Panc1 (cell line): ENCODE results near the gene ZNF350. TPM values are rescaled to one million over a fixed set of nuclear protein-coding genes. Genes with fewer than 3 reads are reported as not detected.

ENCODE experiments used
- ATAC-seq: fragments of 200-7000 bp; cut with Tn5 transposase; 2 replicates; pipeline ENCODE4 v1.9.1; 2020; ENCODE audit warnings: mild to moderate bottlenecking, moderate library complexity
- BruUV-seq: library from RNA; stranded (reverse); fragments of 400-500 nt; replicated peaks from 2 replicates; lab custom pipeline; 2021; lab: Mats Ljungman, UMichigan
- CTCF ChIA-PET: fragments of 300-600 bp; sonication (Branson Sonifier 250); formaldehyde crosslinking; loops from one replicate; lab custom pipeline; 2022; ENCODE audit warnings: antibody characterized with exemption; lab: Charles Lee
- POLR2A ChIA-PET: fragments of 300-600 bp; sonication (Branson Sonifier 250); formaldehyde crosslinking; loops from one replicate; lab custom pipeline; 2022; ENCODE audit warnings: antibody characterized with exemption; lab: Charles Lee
- DNase-seq: peaks from one replicate; pipeline ENCODE4 v3.0.0-alpha.2; 2010; ENCODE audit warnings: low read depth, low spot score
- H3K27ac ChIP-seq: 2 replicates; pipeline ENCODE4 v1.5.1; 2011; ENCODE audit warnings: mild to moderate bottlenecking, low read length, inconsistent platforms
- H3K27me3 ChIP-seq: fragments of 200-500 bp; sonication (Bioruptor generic); 2 replicates; pipeline ENCODE4 v1.6.0; 2014; ENCODE audit warnings: low read length, inconsistent platforms; ENCODE audit not compliant: control insufficient read depth, insufficient read depth
- H3K36me3 ChIP-seq: fragments of 200-500 bp; sonication (Bioruptor generic); 2 replicates; pipeline ENCODE4 v1.5.1; 2014; ENCODE audit warnings: inconsistent platforms, mild to moderate bottlenecking, low read length, moderate library complexity; ENCODE audit not compliant: control insufficient read depth, insufficient read depth
- H3K4me1 ChIP-seq: 2 replicates; pipeline ENCODE4 v1.5.1; 2011; ENCODE audit warnings: inconsistent platforms, mild to moderate bottlenecking, low read length, moderate library complexity; ENCODE audit not compliant: control insufficient read depth, insufficient read depth
- H3K4me3 ChIP-seq, 2 experiments: 2 replicates each; pipeline ENCODE4 v1.5.1; 2011 to 2012; ENCODE audit warnings: low read depth in 2 of 2, low read length in 2 of 2, mild to moderate bottlenecking in 2 of 2, inconsistent platforms in 1 of 2, moderate library complexity in 1 of 2
- H3K9me3 ChIP-seq: fragments of 200-500 bp; sonication (Bioruptor generic); 2 replicates; pipeline ENCODE4 v1.5.1; 2014; ENCODE audit warnings: low read depth, mild to moderate bottlenecking, inconsistent platforms, low read length, moderate library complexity; ENCODE audit not compliant: control insufficient read depth, insufficient read depth
- POLR2AphosphoS5 ChIP-seq: IDR thresholded peaks from 2 replicates; pipeline ENCODE4 v1.6.1; 2012; ENCODE audit warnings: mild to moderate bottlenecking, low read depth, low read length, moderate library complexity
- SIN3A ChIP-seq: IDR thresholded peaks from 2 replicates; pipeline ENCODE4 v1.6.1; 2012; ENCODE audit warnings: low read depth, mild to moderate bottlenecking, low read length, moderate library complexity, borderline replicate concordance; ENCODE audit not compliant: insufficient read depth
- TCF7L2 ChIP-seq: IDR thresholded peaks from 2 replicates; pipeline ENCODE4 v1.6.1; 2011; ENCODE audit warnings: mild to moderate bottlenecking, low read depth, low read length, inconsistent platforms
- in situ Hi-C: cut with HindIII; loops from 2 replicates; pipeline ENCODE4 v1.10.0; 2016; ENCODE audit warnings: low sequenced_read_pairs, low pct_unique_long_range_greater_than_20kb
- intact Hi-C: fragments of 100-400 bp; cut with micrococcal nuclease; formaldehyde crosslinking; loops from one replicate; pipeline ENCODE4 v1.10.0; 2022; ENCODE audit not compliant: unreplicated experiment
- total RNA-seq: library from RNA; stranded (reverse); gene quantifications from one replicate; pipeline ENCODE4 v1.2.1, GENCODE V29; 2021; ENCODE audit not compliant: unreplicated experiment
- TF ChIP-seq, protein P1 (sequence below): fragments of 450-650 bp; IDR thresholded peaks from 2 replicates; pipeline ENCODE4 v1.5.1; 2017; ENCODE audit warnings: mild to moderate bottlenecking
- TF ChIP-seq, protein P2 (sequence below), 2 experiments: IDR thresholded peaks; 2 replicates each; pipeline ENCODE4 v1.6.1; 2011 to 2012; ENCODE audit warnings: low read depth in 2 of 2, control low read depth in 1 of 2, low read length in 1 of 2, mild to moderate bottlenecking in 1 of 2, moderate library complexity in 1 of 2; ENCODE audit not compliant: insufficient read depth in 1 of 2

ZNF350 gene
- total RNA-seq, 1 experiment from 2014 or later = 5.1 TPM

DNA sequence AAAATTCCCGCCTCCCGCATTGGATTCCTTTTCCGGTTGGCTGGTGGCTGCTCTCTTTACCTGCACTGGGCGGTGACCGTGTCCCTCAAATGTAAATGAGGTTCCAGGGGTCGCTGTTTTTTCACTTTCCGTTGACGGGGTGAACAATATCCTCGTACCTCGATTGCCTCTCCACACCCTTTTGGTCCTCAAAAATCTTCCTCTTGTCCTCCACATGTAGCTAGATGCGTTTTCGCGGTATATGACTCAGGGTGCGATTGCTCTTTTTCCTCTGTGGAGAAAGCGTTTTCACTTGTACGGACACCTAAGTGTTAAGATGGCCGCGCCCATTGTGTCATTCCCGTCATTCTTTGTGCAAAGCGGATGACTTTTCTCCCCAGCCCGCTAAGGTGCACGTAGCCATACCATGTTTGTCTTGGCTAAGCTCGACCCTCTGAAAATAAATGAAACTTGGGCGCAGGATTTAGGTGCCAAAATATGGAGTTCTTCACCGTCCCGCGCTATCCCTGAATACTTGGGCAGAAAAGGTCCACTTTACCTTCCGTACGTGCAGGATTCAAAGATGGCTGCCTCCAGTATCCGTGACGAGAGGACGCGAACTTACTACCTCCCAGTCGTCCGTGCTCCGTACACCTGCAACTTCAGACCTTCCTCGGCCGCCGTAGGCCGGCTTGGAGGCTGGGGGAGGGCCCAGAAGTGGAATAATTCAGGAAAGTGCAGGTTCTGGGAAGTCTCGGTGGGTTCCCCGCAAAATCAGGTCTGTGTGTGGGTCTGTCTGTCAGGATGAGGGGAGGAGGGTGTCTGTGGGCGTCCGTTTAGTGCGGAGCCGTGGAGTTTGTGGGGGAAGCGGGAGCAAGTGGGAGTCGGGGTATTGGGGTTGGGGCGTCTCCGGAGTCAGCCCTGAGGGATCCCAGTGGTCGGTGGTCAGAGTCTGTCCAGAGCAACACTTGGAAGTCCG lies 59.6 kb downstream of the ZNF350 start, which contains the start of gene ZNF613:
ZNF613 (plus strand) TSS at position 689 of the 958 bp plus-strand sequence. CDS start 8,749 bp downstream, outside the sequence.
- CTCF ChIA-PET = no interaction called here
- POLR2A ChIA-PET = no interaction called here
- no peaks in the 10 kb centered on the region; the same call in none of the 2 replicates for H3K36me3 ChIP-seq
- no peaks in the 10 kb centered on the region for H3K27me3 ChIP-seq
- intact Hi-C loops (no loop called here), in situ Hi-C loops (no loop called here)
- peak within 1 kb of the TSS; percentile 64 to 80 for H3K4me3 ChIP-seq
- ATAC-seq (peak; percentile 96), DNase-seq (peak; percentile 86)
- H3K4me1 ChIP-seq = no peaks in the 10 kb centered on the region
- TF ChIP-seq, protein P1, sequence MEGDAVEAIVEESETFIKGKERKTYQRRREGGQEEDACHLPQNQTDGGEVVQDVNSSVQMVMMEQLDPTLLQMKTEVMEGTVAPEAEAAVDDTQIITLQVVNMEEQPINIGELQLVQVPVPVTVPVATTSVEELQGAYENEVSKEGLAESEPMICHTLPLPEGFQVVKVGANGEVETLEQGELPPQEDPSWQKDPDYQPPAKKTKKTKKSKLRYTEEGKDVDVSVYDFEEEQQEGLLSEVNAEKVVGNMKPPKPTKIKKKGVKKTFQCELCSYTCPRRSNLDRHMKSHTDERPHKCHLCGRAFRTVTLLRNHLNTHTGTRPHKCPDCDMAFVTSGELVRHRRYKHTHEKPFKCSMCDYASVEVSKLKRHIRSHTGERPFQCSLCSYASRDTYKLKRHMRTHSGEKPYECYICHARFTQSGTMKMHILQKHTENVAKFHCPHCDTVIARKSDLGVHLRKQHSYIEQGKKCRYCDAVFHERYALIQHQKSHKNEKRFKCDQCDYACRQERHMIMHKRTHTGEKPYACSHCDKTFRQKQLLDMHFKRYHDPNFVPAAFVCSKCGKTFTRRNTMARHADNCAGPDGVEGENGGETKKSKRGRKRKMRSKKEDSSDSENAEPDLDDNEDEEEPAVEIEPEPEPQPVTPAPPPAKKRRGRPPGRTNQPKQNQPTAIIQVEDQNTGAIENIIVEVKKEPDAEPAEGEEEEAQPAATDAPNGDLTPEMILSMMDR = peak; percentile 45
- TF ChIP-seq SIN3A (no peak), TCF7L2 (peak; percentile 41; the same call in 1 of the 2 replicates), POLR2AphosphoS5 (no peak)
- TF ChIP-seq, protein P2, sequence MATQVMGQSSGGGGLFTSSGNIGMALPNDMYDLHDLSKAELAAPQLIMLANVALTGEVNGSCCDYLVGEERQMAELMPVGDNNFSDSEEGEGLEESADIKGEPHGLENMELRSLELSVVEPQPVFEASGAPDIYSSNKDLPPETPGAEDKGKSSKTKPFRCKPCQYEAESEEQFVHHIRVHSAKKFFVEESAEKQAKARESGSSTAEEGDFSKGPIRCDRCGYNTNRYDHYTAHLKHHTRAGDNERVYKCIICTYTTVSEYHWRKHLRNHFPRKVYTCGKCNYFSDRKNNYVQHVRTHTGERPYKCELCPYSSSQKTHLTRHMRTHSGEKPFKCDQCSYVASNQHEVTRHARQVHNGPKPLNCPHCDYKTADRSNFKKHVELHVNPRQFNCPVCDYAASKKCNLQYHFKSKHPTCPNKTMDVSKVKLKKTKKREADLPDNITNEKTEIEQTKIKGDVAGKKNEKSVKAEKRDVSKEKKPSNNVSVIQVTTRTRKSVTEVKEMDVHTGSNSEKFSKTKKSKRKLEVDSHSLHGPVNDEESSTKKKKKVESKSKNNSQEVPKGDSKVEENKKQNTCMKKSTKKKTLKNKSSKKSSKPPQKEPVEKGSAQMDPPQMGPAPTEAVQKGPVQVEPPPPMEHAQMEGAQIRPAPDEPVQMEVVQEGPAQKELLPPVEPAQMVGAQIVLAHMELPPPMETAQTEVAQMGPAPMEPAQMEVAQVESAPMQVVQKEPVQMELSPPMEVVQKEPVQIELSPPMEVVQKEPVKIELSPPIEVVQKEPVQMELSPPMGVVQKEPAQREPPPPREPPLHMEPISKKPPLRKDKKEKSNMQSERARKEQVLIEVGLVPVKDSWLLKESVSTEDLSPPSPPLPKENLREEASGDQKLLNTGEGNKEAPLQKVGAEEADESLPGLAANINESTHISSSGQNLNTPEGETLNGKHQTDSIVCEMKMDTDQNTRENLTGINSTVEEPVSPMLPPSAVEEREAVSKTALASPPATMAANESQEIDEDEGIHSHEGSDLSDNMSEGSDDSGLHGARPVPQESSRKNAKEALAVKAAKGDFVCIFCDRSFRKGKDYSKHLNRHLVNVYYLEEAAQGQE (IDR thresholded peaks at IDR 0.05; ENCODE audit: insufficient read depth in 1 of 2, low read depth in 2 of 2, low read length in 1 of 2) = no peak
- H3K27ac ChIP-seq = peak within 1 kb of the TSS; percentile 92
- peaks cover 16% of the 10 kb centered on the region; the same call in 1 of the 2 replicates for H3K9me3 ChIP-seq
- BruUV-seq = no TSS peak

DNA sequence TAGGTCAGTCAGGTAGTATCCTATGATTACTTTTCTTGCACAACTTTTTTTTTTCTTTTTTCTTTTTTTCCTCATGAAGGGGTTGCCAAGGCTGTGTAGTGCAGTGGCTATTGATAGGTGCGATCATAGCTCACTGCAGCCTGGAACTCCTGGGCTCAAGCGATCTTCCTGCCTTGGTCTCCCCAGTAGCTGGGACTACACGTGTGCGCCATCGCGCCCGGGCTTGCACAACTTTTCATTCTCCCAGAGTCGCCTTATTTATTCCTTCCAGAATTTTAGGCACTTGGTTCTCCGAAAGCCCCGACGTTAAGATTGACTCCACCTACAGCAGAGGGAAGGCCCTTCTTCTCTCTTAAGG lies 60.2 kb downstream of the ZNF350 start:
- TF ChIP-seq, protein P2 (IDR thresholded peaks at IDR 0.05; ENCODE audit: insufficient read depth in 1 of 2, low read depth in 2 of 2, low read length in 1 of 2) = no peak
- TF ChIP-seq, protein P1 = no peak
- no TSS peak for BruUV-seq
- POLR2A ChIA-PET = no interaction called here
- Histone ChIP-seq H3K27me3 (no peaks in the 10 kb centered on the region), H3K9me3 (peaks cover 17% of the 10 kb centered on the region; the same call in 1 of the 2 replicates), H3K36me3 (no peaks in the 10 kb centered on the region; the same call in none of the 2 replicates), H3K4me1 (no peaks in the 10 kb centered on the region), H3K27ac (peak overlapping the region; percentile 92), H3K4me3 (peak overlapping the region; percentile 64 to 80)
- no peak for DNase-seq
- in situ Hi-C loops = no loop called here
- ATAC-seq = 0 out of 2 replicates have a peak, but pooled peaks have one; percentile 7
- intact Hi-C loops = no loop called here
- CTCF ChIA-PET = no interaction called here
